Adrenal gland (tissue), 5 donors: ENCODE measurements around the gene ACOX1.

Experiments used
- CTCF ChIP-seq, 6 experiments: fragments of 450-650 bp in 4 of 6; fragments of 200-600 bp in 2 of 6; sonication (generic) in 1 of 6; IDR thresholded peaks; 1 replicate in 5 of 6; 2 replicates in 1 of 6; pipeline versions ENCODE4 v1.5.1 to v1.8.0; 2016 to 2021; ENCODE audit warnings: antibody characterized with exemption in 6 of 6, mild to moderate bottlenecking in 2 of 6, moderate library complexity in 1 of 6
- POLR2A ChIP-seq, 2 donors: fragments of 450-650 bp; IDR thresholded peaks; one replicate each; pipeline ENCODE4 v1.6.1; 2017; ENCODE audit warnings: antibody characterized with exemption in 2 of 2, mild to moderate bottlenecking in 2 of 2, moderate library complexity in 1 of 2
- donor health status: DM: no; HTN: no; CAD: no.

- TF ChIP-seq CTCF (IDR thresholded peaks at IDR 0.05), result no peak
- no peak for TF ChIP-seq POLR2A (IDR thresholded peaks at IDR 0.05)
Measured at GRCh38 chr17:75898791-75899190, 80.2 kb downstream of the ACOX1 start.
